HG03066 (cell line): Measurements from ENCODE around the gene NUDT15.
A peak's percentile ranks its signal among the peaks of the same experiment; 100 is the strongest.
"Not testable (repeated sequence)": the region's sequence is repeated elsewhere in the genome, so short reads cannot be mapped to it uniquely, and the experiment has no call there.

Source experiments
- ATAC-seq: cut with Tn5 transposase; IDR thresholded peaks from one replicate; pipeline ENCODE4 v1.9.1; 2021; ENCODE audit warnings: low read depth; ENCODE audit not compliant: unreplicated experiment

Gene NUDT15

GRCh38 chr13:48037346-48038173, at the start of gene NUDT15:
NUDT15 (plus strand) TSS chr13:48037726; CDS start chr13:48037747, 21 bp downstream.
- ATAC-seq: peak; percentile 93

- no peak for ATAC-seq
These were observed 47.1 kb upstream of the NUDT15 start for GRCh38 chr13:47990427-47990826.

GRCh38 chr13:47990920-47991466, 46.5 kb upstream of the NUDT15 start:
- ATAC-seq: no peak

- ATAC-seq: no peak
These were observed 45.7 kb upstream of the NUDT15 start for GRCh38 chr13:47991859-47992258.

GRCh38 chr13:47997384-47997783, 40.1 kb upstream of the NUDT15 start:
- ATAC-seq: no peak

- ATAC-seq: no peak
These were observed 37.6 kb upstream of the NUDT15 start for GRCh38 chr13:47999973-48000372.

GRCh38 chr13:48000559-48001113, 36.9 kb upstream of the NUDT15 start:
- peak; percentile 36 for ATAC-seq

- ATAC-seq: peak; percentile 97
These were observed 36.2 kb upstream of the NUDT15 start, which contains the start of gene SUCLA2 for GRCh38 chr13:48001114-48001881. SUCLA2 (minus strand) TSS chr13:48001273; CDS start chr13:48001269, 4 bp downstream.

GRCh38 chr13:48001999-48002398, 35.5 kb upstream of the NUDT15 start:
- not testable (repeated sequence) for ATAC-seq

- no peak for ATAC-seq
These were observed 33.3 kb upstream of the NUDT15 start for GRCh38 chr13:48004201-48004600.

GRCh38 chr13:48006396-48006795, 31.1 kb upstream of the NUDT15 start:
- ATAC-seq: no peak

GRCh38 chr13:48009284-48009683, 28.2 kb upstream of the NUDT15 start:
- no peak for ATAC-seq

GRCh38 chr13:48010698-48011097, 26.8 kb upstream of the NUDT15 start:
- ATAC-seq: no peak

GRCh38 chr13:48012668-48013067, 24.9 kb upstream of the NUDT15 start:
- no peak for ATAC-seq

GRCh38 chr13:48014359-48014758, 23.2 kb upstream of the NUDT15 start:
- no peak for ATAC-seq

- no peak for ATAC-seq
These were observed 18.9 kb upstream of the NUDT15 start for GRCh38 chr13:48018637-48019036.

GRCh38 chr13:48019796-48020195, 17.7 kb upstream of the NUDT15 start:
- no peak for ATAC-seq

- ATAC-seq: no peak
These were observed 9.5 kb upstream of the NUDT15 start for GRCh38 chr13:48028066-48028465.

- no peak for ATAC-seq
These were observed 7.7 kb upstream of the NUDT15 start for GRCh38 chr13:48029859-48030258.

GRCh38 chr13:48038761-48039160, 1.2 kb downstream of the NUDT15 start:
- no peak for ATAC-seq

- no peak for ATAC-seq
These were observed 2.5 kb downstream of the NUDT15 start for GRCh38 chr13:48040049-48040448.
